ENCODE data around the gene IGFBP1.

The IGFBP1 gene

DNA sequence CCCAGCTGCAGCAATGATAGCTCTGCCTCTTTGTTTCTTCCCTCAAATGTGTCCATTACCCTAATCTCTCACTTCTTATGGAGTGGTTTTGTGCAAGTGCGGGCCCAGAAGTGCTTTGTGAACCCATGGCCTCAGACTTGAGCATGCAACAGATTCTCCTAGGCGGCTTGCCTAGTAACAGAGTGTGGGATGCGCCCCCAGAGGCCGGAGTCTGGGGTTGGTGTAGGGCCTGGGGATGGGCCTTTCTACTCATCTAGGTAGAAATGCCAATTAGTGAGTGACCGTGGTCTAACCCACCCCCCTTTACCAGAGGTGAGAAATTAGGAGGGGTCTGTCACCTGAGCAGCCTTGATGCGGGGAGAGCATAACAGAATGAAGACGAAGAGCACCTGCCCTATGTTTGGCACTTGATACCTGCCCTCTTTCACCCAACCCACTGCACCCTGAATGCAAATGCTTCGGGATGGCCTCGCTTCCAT lies 7.0 kb upstream of the IGFBP1 start:
- no peak for DNase-seq (ENCODE audit: low read depth in 2 of 2)

DNA sequence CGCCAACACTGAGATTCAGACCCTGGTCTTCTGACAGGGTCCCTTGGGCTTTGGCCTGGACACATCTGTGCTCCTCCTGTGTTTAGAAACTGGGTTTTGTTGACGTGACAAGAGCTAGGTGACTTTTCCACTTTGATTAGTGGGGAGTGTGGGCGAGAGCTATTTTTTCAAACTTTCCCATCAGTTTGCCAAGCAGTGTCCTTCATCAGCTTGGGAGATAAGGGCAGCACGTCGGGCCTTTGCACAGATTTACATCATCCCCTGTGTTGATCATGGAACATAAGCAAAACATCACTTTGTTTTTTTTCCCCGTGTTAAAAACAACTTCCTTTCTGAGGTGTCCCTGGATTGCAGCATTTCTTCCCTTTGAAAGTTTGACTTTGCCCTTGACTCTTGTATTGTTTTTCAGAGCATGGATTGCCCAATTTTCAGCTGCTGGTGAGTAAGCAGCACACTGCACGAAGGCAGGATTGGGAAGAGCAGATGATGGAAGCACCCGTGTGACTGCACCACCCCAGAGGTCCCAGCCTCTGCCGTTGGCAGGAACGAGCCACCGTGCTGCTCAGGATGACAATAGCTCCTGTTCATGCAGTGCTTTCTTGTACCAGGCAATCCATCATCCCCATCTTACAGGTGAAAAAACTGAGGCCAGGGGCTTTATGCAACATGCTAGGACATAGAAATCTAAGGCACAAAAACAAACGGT lies 6.4 kb upstream of the IGFBP1 start:
- DNase-seq (ENCODE audit: low read depth in 2 of 2) = no peak

DNA sequence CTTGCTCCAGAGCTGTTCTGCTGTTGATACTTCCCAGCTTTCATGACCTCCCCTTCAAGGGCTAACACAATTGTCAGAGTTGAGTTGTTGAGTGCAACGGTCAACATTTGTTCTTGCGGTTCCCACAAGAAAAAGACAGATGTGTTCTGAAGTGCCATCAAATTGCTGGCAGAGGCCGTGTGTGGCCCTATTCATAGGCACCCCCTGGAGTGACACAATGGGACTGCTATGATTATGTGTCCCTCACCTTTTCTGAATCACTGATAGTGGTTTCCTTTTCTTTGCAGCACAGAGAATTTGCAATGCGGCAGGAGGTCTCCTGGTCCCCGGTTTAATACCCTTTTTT lies 5.8 kb upstream of the IGFBP1 start:
- no peak for DNase-seq (ENCODE audit: low read depth in 2 of 2)

DNA sequence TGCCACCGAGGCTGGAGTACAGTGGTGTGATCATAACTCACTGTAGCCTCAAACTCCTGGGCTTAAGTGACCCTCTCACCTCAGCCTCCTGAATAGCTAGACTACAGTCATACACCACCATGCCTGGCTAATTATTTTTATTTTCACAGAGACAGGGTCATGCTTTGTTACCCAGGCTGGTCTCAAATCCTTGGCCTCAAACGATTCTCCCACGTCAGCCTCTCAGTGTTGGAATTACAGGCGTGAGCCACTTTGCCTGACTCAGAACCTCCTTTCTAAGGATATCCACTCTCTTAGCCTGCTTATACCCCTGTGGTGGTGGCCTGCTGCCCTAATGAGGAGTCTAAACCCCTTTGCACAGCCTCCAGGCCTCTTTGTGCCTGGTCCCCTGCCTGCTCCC lies 4.2 kb upstream of the IGFBP1 start:
- no peak for DNase-seq (ENCODE audit: low read depth in 2 of 2)

DNA sequence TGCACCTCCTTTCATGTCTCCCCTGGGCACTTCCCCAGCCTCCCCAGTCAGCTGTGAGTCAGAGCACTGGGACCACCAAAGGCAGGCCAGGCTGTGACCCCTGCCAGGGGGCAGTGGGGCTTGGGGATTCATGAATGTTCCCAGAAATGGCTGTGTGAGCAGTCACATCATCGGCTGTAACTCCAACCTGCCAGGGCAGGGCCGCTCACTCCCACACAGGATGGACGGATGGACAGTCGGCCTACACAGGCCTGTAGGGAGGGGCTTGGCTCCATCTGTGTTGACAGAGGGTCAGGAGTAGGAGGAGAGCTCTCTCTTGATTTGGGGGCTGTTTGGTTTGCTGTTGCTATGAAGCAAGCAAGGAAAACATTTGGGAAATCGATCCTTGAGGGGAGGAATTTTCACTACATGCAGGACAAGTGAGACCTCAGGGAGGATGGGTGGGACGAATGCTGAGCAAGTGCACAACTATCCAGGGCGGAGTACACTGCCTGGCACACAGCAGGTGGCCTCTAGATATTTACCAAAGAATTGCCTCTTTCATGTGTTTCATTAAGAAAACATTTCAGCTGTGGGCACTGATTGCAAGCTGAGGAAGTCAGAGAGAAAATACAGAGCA lies 2.9 kb upstream of the IGFBP1 start:
- no peak for DNase-seq (ENCODE audit: low read depth in 2 of 2)

DNA sequence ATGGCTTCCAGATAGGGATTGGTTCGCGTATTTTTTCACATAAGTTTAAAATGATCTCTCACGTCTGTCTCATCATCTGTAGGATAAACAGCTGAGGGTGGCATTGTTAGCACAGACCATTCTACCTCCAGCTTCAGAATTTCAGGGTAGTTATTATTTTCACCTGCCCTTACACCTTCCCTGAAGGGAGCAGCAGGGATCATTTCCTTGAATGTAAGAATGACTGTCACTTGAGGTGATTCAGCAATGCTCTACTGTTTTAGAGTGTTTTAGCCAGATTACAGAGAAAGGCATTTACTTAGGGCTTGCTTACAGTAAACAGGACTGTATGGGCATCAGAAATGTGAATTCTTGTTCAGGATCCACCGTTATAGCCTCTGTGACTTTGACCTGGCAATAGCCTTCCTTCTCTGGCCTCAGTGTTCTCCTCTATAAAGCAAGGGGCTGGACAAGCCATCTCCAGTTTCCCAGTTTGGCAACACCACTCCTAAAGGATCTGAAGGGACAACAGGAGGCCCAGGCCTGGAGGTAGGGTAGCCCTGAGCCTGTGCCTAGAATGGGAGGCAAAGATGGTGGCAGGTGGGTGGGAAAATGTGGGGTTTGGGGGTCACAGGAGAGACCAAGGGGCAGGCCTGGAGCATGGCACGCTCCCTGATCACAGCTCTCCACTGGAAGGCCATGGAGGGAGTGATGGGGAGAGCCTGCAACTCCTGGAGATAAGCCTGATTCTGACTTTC lies 1.2 kb upstream of the IGFBP1 start:
- no peak for DNase-seq (ENCODE audit: low read depth in 2 of 2)

DNA sequence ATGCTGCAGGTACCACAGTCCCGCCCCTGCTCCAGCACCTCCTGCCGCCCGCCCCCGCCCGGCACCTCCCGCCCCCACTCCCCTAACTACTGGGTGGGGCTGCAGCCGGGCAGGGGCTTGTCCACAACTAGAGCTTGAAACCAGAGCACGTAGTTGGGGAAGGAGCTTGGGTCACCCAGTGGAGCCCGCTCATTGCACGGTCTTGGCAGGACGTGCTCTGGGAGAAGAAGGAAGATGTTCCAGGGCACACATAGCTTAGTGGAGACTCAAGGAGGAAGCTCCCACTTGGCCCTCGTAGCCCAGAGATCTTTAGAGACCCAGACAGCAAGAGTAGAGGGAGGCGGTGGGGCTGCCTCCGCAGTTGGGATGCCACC lies 692 bp downstream of the IGFBP1 start:
- DNase-seq (ENCODE audit: low read depth in 2 of 2) = no peak

DNA sequence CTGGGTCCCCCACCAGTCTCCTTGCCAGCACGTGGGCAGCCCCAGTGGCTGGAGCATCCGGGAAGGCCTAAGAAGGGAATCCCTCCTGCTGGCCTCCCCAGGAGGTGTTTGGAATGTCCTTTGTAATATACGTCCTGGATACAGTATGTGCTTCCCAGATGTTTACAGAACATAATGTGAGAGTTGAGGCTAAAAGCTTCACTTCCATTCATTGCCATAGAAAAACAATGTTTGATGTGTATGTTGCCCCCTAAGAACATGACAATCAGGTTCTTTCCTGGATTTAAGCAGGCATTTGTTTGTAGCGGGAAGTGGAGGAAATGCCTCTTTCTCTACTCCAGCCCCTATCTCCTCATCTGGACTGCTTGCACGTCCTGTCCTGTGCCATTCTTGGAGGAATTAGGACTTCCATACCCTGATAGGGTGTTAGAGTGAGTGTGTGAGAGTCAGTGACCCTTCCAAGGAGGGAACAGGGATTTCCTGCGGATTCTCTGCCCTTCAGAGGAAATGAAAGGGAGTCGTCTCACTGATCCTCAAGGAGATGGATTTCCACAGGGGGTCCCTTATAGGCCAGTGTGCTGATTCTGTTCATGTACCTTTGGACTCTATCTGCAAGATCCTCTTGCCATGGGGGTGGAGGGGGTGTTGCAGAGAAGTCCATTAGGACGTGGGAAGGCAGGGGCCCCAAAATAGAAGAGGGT lies 1.2 kb downstream of the IGFBP1 start:
- no peak for DNase-seq (ENCODE audit: low read depth in 2 of 2)

DNA sequence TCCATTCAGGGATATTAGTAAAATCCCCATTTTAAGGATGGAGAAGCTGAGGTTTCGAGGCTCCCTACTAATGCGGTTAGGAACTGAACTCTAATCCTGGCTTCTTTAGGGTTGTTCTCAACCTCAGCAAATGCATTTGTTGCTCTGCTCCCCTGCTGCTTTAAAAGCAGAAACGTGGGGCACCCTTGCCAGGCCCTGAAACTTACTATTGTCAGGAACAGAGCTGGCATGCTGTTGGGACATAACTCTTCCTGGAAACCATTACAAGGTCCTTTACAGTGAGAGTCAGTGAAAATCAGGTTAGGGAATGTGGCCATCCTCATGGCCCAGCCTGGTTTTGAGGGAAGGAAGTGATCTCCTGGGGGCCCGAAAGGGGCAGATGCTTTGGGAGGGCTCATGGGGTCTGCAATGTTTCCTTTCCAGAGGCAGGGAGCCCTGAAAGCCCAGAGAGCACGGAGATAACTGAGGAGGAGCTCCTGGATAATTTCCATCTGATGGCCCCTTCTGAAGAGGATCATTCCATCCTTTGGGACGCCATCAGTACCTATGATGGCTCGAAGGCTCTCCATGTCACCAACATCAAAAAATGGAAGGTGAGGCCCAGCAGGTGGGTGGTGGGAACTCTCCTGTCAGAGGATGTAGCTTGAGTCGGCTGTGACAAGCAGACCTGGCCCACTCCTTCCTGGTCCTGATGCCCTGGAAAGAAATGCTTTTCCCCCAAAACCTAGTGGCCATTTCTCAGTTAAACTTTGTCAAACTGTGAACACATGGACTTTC lies 2.0 kb downstream of the IGFBP1 start:
- no peak for DNase-seq (ENCODE audit: low read depth in 2 of 2)

DNA sequence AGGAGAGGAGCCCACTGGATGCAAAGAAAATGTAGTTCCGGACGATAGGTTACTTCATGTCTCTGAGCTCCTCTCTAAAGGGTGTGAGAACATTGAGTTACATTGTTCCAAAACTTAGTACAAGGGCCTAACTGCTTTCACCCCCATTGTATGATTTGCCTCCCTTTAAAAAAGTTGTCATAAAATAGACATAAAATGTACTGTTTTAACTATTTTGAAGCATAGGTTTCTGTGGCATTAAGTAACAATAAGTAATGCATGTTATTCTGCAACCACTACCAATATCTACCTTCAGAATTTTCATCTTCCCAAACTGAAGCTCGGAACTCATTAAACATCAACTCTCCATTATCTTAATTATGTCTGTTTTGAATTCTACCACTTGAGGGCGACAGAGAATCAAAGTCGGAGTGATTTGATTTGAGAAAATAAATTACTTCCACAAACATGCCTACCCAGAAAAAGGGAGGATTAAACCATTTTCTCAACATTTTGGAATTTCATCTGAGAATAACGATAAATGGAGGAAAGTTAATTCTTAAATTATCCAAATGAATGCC lies 2.7 kb downstream of the IGFBP1 start:
- no peak for DNase-seq (ENCODE audit: low read depth in 2 of 2)

DNA sequence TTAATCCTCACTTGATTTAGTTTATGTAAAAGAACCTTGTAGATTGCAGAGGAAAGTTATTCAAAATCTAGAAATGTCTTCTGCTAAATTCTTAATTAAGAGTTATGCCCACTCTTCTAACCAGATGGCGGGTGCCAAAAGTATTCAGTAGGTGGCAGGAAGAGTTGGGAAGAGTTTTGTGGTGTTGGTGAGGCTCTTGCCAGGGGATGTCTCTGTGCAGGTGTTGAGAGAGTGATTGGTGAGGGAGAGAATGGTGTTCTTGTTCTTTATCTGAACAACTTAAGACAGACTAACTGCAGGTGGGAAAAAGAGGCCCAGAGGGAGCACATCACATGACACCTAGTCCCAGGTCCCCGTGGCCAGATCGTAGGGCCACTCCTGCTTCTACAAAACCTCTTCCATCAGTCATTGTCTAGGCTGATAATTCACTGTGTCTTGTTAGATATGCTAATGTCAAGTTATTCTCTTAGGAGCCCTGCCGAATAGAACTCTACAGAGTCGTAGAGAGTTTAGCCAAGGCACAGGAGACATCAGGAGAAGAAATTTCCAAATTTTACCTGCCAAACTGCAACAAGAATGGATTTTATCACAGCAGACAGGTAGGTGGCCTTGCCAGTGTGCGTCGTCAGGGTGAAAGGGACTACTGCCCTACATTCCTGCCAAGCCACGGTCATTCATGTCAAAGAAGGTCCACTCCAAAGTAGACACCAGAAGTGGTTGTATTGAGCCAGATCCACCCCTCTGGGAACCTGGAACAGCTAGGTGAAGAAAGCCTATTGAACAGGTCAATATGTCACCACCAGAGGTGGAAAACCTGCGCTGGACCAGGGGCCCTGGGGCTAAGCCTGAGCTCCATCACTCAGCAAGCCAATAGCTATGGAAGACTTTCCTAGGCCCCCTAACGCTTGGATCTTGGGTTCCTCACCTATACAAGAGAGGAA lies 3.4 kb downstream of the IGFBP1 start:
- no peak for DNase-seq (ENCODE audit: low read depth in 2 of 2)

DNA sequence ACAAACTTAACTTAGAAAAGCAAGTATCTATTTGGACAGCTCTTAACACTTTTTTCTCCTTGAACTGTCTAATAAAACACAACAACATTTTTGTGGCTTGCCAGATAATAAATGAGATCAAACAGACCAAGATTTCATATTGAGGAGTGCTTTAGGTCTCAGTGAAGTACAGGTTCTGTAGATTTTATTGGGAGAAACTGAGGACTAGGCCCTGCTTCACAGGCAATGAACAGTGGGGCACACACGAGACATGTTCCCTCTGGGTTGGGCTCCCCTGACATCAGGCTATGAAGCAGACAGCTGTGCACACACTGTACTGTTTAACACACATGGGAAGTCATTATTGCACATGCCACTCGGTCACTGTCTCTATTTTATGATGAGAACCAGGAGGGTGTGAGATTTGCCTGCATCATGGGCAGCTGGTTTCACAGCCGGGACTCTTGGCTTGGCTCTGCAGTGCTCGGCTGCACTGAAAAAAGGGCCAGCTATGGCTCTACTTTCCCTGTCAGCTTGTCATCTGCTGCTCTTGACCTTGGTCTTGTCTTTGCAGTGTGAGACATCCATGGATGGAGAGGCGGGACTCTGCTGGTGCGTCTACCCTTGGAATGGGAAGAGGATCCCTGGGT lies 4.2 kb downstream of the IGFBP1 start:
- no peak for DNase-seq (ENCODE audit: low read depth in 2 of 2)

DNA sequence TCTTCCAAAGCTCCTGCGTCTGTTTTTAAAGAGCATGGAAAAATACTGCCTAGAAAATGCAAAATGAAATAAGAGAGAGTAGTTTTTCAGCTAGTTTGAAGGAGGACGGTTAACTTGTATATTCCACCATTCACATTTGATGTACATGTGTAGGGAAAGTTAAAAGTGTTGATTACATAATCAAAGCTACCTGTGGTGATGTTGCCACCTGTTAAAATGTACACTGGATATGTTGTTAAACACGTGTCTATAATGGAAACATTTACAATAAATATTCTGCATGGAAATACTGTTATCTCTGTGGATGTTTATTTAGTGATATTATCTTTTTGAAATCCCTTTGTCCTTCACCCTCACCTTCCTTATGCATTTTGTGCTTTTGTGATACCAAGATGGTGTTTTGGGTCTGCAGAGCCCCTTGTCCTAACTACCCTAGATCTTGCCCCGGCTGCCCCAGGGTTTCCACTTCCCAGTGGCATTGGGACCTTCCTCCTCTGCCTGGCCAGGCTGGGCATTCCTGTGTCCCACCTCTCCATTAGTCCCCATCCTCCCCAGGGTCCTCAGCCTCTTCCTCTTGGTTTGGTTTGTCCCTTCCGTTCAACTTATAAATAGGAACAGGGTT lies 5.2 kb downstream of the IGFBP1 start:
- DNase-seq (ENCODE audit: low read depth in 2 of 2) = no peak

DNA sequence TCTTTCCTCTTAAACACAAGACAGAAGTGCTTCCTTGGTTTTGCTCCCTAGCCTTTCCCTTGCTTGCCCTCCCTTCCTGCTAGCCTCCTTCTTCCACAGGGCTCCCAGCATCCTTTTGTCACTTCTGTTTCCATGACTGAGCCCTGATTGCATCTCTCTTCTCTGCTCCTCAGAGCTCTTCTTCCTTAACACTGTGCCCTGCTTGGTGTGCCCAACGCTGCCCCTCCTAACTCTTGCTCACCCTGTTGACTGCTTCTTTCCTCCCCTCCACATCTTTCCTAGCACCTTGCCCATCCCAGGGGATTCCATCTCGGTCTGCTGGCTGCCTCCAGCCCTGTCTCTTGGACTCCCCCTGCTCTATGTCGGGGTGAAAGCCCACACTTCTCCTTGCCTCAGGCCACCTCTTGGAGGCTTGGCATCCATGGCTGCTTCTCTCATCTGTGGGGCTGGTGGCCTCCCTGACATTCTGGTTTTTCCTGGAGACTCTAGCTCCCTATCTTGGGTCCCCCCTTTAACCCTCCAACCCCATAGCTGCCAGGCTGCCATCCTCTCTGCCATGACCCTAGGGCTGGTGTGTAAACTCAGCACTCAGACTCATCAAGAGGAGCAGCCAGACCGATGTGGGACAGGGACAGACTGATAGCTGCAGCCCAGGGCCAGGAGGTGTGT lies 5.8 kb downstream of the IGFBP1 start:
- no peak for DNase-seq (ENCODE audit: low read depth in 2 of 2)

DNA sequence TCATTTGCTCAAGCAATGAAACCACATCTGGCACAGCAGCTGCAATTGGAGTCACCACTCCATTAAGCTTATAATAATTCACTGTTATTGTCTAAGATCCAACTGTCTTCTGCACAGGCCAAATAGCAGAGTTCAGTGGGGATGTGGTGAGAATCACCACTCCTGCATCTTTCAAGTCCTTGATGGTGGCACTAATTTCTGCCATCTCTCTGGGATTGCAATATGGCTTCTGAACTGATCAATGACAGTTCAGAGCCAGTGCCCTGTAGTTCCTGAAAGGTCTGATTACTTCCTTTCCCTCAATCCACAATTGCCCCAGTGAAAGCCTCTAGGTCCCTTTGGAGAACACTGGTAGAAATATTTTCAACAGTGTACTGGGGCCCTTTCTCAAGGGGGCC lies 6.4 kb downstream of the IGFBP1 start:
- DNase-seq (ENCODE audit: low read depth in 2 of 2) = no peak

DNA sequence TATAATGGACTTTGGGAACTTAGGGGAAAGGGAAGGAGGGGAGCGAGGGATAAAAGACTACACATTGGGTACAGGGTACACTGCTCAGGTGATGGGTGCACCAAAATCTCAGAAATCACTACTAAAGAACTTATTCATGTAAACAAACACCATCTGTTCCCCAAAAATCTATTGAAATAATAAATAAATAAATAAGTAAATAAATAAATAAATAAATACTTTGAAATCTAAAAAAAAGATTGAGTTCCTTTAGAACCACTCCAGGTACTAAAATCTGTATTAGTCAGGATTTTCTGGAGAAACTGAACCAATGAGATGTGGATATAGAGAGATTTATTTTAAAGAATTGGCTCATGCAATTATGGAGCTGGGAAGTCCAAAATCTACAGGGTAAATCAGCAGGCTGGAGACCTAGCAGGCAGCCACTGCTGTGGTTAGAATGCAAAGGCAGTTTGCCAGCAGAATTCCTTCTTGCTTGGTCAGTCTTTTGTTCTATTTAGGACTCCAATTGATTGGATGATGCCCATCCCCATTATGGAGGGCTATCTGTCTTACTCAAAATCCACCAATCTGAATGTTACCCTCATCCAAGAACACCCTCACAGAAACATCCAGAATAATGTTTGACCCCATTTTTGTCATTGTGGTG lies 8.9 kb downstream of the IGFBP1 start:
- no peak for DNase-seq (ENCODE audit: low read depth in 2 of 2)

DNA sequence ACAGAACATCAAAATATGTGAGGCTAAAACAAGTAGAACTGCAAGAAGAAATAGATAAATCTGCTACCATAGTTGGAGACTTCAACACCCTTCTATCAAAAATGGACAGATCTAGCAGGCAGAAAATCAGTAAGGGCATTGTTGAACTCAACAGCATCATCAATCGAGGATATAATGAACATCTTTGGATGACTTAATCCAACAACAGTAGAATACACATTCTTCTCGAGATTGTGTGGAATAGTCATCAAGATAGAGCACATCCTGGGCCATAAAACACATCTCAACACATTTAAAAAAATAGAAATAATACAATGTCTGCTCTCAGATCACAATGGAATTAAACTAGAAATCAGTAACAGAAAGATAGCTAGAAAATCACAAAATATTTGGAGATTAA lies 9.9 kb downstream of the IGFBP1 start:
- no peak for DNase-seq (ENCODE audit: low read depth in 2 of 2)

DNA sequence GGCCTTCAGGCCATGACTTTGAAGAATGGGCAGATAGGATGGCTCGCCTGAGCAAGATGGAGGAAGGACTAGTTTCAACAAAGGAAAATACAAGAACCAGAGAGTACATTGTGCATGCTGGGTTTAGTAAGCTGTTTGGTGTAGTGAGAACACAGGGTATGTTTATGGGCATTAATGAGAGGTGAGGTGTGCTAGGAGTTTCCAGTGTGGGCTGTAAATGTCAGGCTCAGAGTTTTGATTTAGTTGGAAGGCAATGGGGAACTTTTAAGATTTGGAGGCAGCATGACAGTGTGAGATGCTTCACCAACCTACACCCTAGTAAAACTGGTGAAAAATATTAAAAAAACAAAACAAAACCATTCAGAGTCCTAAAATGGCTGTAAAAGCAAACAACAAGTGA lies 13.3 kb downstream of the IGFBP1 start:
- no peak for DNase-seq (ENCODE audit: low read depth in 2 of 2)

Data from stimulated activated CD8-positive, alpha-beta memory T cell treated with anti-CD3 and anti-CD28 coated beads, Interleukin-15, amount 100 ng/mL, for 4 hours (primary cell).